B cell (primary cell): ENCODE data around the gene CRIP3.

ENCODE experiments used
- CTCF ChIP-seq: fragments of 200-600 bp; IDR thresholded peaks from one replicate; pipeline ENCODE4 v1.8.0; 2022; ENCODE audit warnings: antibody characterized with exemption, mild to moderate bottlenecking
- EZH2 ChIP-seq: IDR thresholded peaks from 2 replicates; pipeline ENCODE4 v1.6.1; 2012; ENCODE audit warnings: borderline replicate concordance, low read depth, mild to moderate bottlenecking, moderate library complexity, low read length; ENCODE audit not compliant: insufficient read depth, poor library complexity, severe bottlenecking

- no peak for TF ChIP-seq CTCF
- no peak for TF ChIP-seq EZH2
Measured at GRCh38 chr6:43303751-43304331, 4.8 kb downstream of the CRIP3 start.
